ENCODE results near the gene TMUB2.

The TMUB2 gene

GRCh38 chr17:44204441-44204882 is 17.7 kb downstream of the TMUB2 start:
- peak; percentile 60 for DNase-seq

- DNase-seq: peak; percentile 56
Measured at GRCh38 chr17:44205962-44206824, 19.4 kb downstream of the TMUB2 start.

GRCh38 chr17:44206825-44207155 is 20.0 kb downstream of the TMUB2 start:
- DNase-seq: no peak

- no peak for DNase-seq
Measured at GRCh38 chr17:44207319-44207718, 20.5 kb downstream of the TMUB2 start.

GRCh38 chr17:44207743-44208142 is 21.0 kb downstream of the TMUB2 start:
- peak; percentile 33 for DNase-seq

GRCh38 chr17:44209786-44210341 is 23.1 kb downstream of the TMUB2 start:
- DNase-seq: no peak

GRCh38 chr17:44210342-44211192 is 23.8 kb downstream of the TMUB2 start:
- peak; percentile 96 for DNase-seq

GRCh38 chr17:44211281-44212265 is 24.8 kb downstream of the TMUB2 start:
- no peak for DNase-seq

- no peak for DNase-seq
Measured at GRCh38 chr17:44212507-44213402, 26.0 kb downstream of the TMUB2 start.

GRCh38 chr17:44213403-44214229 is 26.8 kb downstream of the TMUB2 start:
- DNase-seq: no peak

GRCh38 chr17:44214230-44214494 is 27.4 kb downstream of the TMUB2 start:
- no peak for DNase-seq

GRCh38 chr17:44214896-44215295 is 28.1 kb downstream of the TMUB2 start:
- no peak for DNase-seq

GRCh38 chr17:44216173-44216572 is 29.4 kb downstream of the TMUB2 start:
- no peak for DNase-seq

- no peak for DNase-seq
Measured at GRCh38 chr17:44216694-44217093, 29.9 kb downstream of the TMUB2 start.

- no peak for DNase-seq
Measured at GRCh38 chr17:44217738-44218343, 31.1 kb downstream of the TMUB2 start.

GRCh38 chr17:44218344-44219107 is 31.8 kb downstream of the TMUB2 start:
- DNase-seq: peak; percentile 98

- peak; percentile 89 for DNase-seq
Measured at GRCh38 chr17:44219108-44219615, 32.4 kb downstream of the TMUB2 start.

- DNase-seq: peak; percentile 85
Measured at GRCh38 chr17:44219616-44220212, 32.9 kb downstream of the TMUB2 start, which contains the start of gene UBTF. Gene UBTF (minus strand): TSS chr17:44219675. CDS start chr17:44218229, 1,446 bp downstream.
